HL-60/S4 (cell line): ENCODE measurements around the gene CPNE7.

Experiments
- in situ Hi-C: fragments of 300-500 bp; cut with MboI; formaldehyde crosslinking; loops from 2 replicates; pipeline ENCODE4 v1.14.3; 2022; ENCODE audit warnings: low sequenced_read_pairs

The CPNE7 gene

GRCh38 chr16:89575247-89576152, at the start of gene CPNE7:
Gene CPNE7 (plus strand): TSS chr16:89575758. CDS start chr16:89575898, 140 bp downstream.
- in situ Hi-C loops, result no loop called here

- in situ Hi-C loops, result no loop called here
Observed at GRCh38 chr16:89529097-89529496, 46.5 kb upstream of the CPNE7 start.

GRCh38 chr16:89530401-89531381, 44.9 kb upstream of the CPNE7 start:
- in situ Hi-C loops, result no loop called here

- in situ Hi-C loops, result no loop called here
Observed at GRCh38 chr16:89531821-89532526, 43.6 kb upstream of the CPNE7 start.

GRCh38 chr16:89534252-89534756, 41.3 kb upstream of the CPNE7 start:
- in situ Hi-C loops, result no loop called here

- in situ Hi-C loops, result no loop called here
Observed at GRCh38 chr16:89536371-89536770, 39.2 kb upstream of the CPNE7 start.

GRCh38 chr16:89536886-89537548, 38.5 kb upstream of the CPNE7 start:
- in situ Hi-C loops, result no loop called here

GRCh38 chr16:89537549-89537925, 38.0 kb upstream of the CPNE7 start:
- in situ Hi-C loops, result no loop called here

GRCh38 chr16:89538286-89538685, 37.3 kb upstream of the CPNE7 start:
- in situ Hi-C loops, result no loop called here

GRCh38 chr16:89540557-89540956, 35.0 kb upstream of the CPNE7 start:
- in situ Hi-C loops, result no loop called here

- in situ Hi-C loops, result no loop called here
Observed at GRCh38 chr16:89541792-89542191, 33.8 kb upstream of the CPNE7 start.

GRCh38 chr16:89544113-89544512, 31.4 kb upstream of the CPNE7 start:
- in situ Hi-C loops, result no loop called here

- in situ Hi-C loops, result no loop called here
Observed at GRCh38 chr16:89544713-89545043, 30.9 kb upstream of the CPNE7 start.

- in situ Hi-C loops, result no loop called here
Observed at GRCh38 chr16:89545044-89545830, 30.3 kb upstream of the CPNE7 start.

GRCh38 chr16:89545831-89546574, 29.6 kb upstream of the CPNE7 start:
- in situ Hi-C loops, result no loop called here

- in situ Hi-C loops, result no loop called here
Observed at GRCh38 chr16:89546781-89547180, 28.8 kb upstream of the CPNE7 start.

- in situ Hi-C loops, result no loop called here
Observed at GRCh38 chr16:89547291-89547690, 28.3 kb upstream of the CPNE7 start.

GRCh38 chr16:89547860-89548259, 27.7 kb upstream of the CPNE7 start:
- in situ Hi-C loops, result no loop called here
